GM18511 (cell line): ENCODE results near the gene AMOTL2.

ENCODE experiments used
- ATAC-seq: cut with Tn5 transposase; IDR thresholded peaks from one replicate; pipeline ENCODE4 v1.9.1; 2021; ENCODE audit warnings: mild to moderate bottlenecking, moderate library complexity; ENCODE audit not compliant: unreplicated experiment

Gene AMOTL2

GRCh38 chr3:134366928-134367811 is 7.1 kb downstream of the AMOTL2 start:
- ATAC-seq: no peak

GRCh38 chr3:134366221-134366927 is 7.9 kb downstream of the AMOTL2 start:
- no peak for ATAC-seq

- no peak for ATAC-seq
These were observed 8.5 kb downstream of the AMOTL2 start for GRCh38 chr3:134365766-134366065.

GRCh38 chr3:134364936-134365765 is 9.1 kb downstream of the AMOTL2 start:
- ATAC-seq: no peak

DNA sequence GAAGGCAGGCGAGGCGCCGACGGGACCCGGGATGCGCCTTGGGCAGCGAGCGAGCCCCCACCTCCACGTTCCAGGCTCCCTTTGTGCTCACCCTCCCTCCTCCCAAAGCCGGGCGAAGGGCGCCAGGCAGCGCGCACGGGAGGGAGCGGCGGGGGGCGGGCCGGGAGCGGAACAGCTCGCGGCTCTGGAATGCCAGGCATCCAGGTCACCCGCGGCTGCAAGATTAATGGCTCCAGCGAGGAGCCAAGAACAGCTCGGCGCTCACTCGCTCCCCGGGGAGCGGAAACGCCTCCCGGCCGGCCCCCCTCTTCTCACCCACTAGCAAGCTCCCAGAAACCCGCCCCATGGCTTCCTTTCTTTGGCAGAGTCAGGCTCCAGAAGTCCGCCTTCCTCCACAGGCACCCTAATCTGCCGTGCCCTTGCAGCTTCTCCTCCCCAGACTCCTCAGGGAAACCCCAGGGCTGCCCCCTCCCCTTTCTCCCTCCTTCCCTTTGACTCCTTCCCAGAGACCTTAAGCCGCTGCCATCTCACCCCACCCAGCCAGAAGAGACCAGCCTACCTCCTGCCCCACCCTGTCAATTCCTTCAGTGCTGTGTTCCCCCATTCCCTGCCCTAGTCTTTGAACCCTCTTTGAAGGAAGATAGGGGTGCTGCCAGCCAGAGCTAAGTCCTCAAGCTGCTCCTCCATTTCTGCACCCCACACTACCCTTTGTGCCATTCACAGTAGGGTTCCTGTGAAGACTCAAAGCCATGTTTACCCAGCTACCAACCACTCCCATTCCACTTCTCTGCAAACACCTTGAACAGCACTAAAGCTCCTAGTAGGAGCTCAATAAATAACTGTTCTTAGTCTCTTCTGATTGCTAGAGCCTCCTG is 9.9 kb downstream of the AMOTL2 start:
- no peak for ATAC-seq

DNA sequence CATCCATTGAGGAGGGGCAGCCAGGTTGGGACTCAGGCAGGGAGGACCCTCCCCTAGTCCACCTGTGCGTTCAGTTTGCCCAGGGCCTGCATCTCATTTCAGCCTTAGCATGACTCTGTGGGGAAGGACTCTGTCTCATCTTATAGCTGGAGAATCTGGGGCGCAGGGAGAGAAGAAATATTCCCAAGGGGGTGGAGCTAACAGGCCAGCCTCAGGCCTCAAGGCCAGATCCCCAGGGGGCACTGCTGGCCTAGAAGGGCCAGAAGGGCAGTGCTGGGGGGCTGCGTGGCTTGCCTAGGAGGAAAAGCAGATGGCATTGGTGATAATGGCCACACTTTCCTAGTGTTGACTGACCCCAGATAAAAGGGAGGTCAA is 10.9 kb downstream of the AMOTL2 start:
- no peak for ATAC-seq

DNA sequence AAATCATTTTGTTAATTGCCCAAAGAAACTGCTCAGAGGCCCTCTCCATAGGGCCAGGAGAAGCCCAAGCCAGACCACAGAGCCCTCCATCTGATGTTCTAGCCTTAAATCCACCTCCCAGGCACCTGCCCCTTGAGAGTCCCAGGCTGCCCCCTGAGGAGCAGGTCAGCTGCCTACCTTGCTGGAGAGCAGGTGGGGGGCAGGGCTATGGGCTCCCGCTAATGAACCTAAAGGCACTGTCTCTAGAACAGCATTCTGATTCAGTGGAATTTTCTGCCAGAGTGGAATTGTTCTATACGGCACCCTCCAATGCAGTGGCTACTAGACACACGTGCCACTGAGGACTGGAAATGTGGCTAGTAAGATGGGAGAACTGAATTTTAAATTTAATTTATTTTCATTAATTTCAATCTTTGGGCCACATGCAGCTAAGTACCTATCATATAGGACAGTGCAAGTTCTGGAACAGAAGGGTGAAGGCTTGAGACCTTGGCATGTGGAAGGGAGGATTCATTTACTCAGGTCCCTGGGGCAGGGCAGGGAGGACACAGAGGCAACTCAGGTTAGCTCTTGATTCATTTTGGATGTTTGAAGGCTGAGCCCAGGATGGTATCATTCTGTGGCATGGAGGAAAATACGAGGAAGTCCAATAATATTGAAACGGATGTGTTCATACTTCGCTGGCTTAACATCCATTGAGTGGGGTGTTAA is 11.4 kb downstream of the AMOTL2 start:
- ATAC-seq: no peak

DNA sequence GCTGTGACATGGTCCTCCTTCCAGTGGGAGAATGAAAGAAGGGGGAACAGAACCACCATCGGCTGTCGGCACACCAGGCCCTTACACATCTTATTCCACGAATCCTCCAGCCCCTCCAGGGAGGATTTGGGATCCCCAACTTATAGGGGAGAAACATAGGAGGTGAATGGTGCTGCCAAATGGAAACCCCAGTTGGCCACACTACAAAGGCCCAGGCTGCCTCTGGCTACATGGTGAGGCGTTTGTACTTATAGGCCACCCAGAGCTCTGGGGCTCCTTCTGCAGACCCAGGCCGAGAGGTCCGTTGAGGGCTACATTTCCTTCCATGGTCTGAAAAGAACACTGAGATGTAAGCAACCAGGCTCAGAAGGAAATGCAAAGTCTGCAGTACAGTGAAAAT is 12.0 kb downstream of the AMOTL2 start:
- no peak for ATAC-seq

- ATAC-seq: no peak
These were observed 12.9 kb downstream of the AMOTL2 start for GRCh38 chr3:134361162-134361835.

DNA sequence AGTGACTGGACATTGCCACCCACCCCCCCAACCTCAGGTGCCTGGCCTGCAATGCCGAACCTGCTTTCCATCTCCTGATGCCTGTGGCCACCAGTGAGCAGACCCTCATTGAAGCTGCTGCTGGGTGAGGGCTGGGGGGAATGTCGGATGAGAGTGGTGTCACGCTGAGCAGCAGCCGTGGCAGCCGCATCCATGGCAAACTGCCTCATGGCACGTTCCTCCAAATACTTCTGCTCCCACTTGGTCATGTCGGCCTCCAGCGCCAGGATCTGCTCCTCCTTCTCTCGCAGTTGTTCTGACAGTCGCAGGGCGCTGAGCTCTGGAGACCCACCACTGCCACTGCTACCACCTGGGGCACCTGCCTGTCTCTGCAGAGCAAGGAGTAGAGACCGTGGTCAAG is 14.2 kb downstream of the AMOTL2 start:
- ATAC-seq: no peak

DNA sequence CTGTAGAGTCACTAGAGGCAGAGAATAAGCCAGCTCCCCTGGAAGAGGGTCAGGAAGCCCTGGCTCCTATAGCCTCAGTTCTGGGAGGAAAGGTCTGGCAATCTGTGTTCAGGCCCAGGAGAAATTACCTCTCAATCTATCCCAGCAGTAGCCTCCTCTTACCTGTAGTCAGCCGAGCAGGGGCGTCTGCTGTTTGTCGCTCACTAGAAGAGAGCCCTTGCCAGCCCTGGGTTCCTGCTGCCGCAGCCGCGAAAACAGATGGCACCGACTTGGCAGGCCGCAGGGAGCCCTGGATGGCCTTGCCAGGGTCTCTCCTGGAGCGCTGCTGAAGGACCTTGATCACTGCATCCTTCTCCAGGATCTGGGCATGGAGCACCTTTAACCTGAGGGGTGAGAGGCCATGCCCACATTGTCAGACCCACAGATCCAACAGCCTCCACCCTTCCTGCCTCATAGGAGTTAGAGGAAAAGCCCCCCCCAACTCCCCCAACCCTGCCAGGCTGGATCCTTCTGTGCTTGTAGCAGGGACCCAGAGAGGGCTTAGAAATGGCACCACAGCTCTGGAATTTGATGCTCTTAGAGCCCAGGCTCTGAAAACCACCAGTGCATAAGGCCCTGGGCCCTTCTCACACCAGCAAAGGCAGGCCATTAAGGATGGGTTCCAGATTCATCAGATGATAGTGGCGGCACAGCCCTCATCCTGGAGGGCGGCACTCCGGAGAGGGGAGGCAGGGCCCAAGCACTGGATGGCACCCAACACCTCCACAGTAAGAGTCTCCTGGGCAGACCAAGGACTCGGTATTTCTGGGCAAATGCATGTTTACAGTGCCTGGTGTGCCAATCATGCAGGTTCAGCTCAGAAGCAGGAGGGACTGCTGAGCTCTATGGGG is 14.9 kb downstream of the AMOTL2 start:
- no peak for ATAC-seq

GRCh38 chr3:134357914-134358811 is 16.1 kb downstream of the AMOTL2 start:
- no peak for ATAC-seq

DNA sequence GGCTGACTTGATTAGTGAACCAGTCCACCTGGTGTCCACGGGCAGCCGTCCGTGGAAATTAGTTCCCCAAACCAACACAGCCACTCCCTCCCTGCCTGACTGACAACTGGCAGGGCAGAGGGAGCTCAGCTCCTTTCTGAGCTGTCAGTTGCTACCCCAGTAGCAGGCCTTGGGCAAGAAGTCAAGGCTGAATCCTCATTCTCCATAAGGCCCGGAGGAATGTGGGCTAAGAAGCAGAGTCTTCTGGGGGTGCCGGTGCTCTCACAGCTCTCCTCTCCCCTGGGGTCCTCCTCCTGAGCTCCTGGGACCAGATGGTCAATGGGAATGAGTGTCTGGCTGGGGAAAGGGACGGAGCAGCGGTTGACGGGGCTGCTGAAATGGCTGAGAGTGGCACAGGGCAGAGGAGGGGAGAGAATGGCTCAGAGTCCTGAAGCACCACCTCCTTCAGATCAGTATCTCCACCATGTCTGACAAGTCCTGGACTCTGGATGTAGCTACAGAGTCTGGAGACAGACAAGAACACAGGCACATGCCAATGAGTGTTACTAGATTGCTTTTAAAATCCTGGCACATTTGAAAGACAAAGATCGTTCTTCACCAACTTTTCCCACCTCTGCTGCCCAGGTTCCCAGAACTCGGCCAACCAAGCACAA is 16.9 kb downstream of the AMOTL2 start:
- ATAC-seq: no peak

DNA sequence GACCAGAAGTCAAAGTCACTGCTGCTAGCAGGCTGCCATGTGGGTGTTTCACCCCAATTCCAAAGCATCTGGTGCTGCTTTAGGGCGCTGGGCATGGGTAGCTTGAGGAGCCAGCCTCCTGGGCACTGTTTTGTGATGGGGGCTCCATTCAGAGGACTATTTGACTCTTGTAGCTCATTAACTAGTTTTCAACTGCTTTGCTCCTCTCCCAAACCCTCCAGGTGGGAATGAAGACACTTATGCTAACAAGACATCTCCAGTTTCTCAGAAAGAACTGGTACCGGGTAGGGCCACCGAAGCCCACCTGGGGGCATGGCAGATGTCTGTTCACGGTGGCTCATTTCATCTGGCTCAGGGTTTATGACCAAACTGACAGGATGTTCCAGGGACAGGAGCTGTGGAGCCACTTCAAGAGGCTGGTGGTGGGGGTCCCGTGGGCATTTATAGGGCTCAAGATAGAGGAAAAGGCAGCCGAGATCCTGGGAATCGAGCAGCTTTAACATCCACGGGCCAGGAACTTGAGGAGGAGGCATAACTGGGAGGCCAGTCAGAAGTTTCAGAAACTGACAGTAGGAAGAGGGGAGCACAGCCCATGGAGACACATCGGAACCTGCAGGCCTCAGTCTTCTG is 17.7 kb downstream of the AMOTL2 start:
- no peak for ATAC-seq

DNA sequence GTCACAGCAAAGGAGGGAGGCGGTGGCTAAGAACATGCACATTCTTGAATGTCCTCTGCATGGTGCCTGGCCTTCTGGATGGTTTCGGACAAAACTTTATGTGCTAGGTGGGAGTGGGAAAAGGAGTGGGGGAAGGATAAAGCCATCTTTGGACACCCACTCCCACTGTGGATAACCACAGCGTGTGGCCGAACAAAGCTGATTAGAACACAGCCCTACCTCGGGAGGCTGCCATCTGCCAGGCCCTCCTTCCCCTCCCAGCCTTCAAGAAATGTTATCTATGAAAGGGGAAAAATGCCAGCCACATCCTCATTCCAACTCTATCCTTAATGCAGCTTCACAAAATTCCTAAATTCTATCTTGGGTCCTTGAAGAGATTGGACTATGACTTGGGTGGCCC is 18.8 kb downstream of the AMOTL2 start:
- ATAC-seq: no peak

- no peak for ATAC-seq
These were observed 19.5 kb downstream of the AMOTL2 start for GRCh38 chr3:134354612-134355251.
